Astrocyte of the hippocampus (primary cell): ENCODE data around the gene DDX41.

ENCODE experiments used
- DNase-seq: peaks from one replicate; pipeline ENCODE4 v3.0.0; 2011; ENCODE audit warnings: low read depth, low spot score

The DDX41 gene

GRCh38 chr5:177483994-177484901 lies 32.5 kb downstream of the DDX41 start:
- no peak for DNase-seq

DNA sequence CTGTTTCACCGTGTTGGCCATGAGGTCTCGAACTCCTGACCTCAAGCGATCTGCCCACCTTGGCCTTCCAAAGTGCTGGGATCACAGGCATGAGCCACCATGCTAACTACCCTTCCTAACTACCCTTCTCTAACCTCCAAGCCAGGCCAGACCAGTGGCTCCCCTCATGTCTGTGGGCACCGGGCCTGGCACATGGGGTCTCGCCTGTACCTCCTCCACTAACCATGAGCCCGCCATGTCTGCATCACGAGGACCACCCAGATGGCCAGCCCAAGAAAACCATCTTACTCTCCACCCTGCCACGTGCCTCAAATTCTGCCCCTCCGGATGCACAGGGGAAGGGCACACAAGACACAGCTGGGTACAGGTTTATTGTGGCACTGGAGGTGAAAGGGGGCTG lies 33.7 kb downstream of the DDX41 start:
- peak; percentile 7 for DNase-seq

GRCh38 chr5:177482359-177482795 lies 34.4 kb downstream of the DDX41 start:
- no peak for DNase-seq

DNA sequence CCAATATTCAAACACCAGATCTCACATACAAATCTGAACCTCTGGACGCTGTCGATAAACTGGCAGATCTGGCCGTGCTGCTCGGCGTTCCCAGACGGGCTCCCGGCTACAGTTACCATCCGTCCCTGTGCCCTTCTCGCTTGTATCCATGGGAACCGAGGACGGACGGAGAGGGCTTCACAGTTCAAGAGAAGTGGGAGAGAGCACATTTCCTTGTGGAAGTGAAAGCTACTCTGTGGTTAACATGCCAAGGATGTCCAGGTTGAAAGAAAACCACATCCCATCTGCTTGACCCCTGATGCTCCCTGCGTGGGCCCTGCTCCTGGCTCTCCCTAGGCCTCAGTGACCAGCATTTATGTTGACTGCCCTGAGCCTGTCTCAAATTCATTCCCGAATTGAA lies 37.0 kb downstream of the DDX41 start:
- DNase-seq, result peak; percentile 55

DNA sequence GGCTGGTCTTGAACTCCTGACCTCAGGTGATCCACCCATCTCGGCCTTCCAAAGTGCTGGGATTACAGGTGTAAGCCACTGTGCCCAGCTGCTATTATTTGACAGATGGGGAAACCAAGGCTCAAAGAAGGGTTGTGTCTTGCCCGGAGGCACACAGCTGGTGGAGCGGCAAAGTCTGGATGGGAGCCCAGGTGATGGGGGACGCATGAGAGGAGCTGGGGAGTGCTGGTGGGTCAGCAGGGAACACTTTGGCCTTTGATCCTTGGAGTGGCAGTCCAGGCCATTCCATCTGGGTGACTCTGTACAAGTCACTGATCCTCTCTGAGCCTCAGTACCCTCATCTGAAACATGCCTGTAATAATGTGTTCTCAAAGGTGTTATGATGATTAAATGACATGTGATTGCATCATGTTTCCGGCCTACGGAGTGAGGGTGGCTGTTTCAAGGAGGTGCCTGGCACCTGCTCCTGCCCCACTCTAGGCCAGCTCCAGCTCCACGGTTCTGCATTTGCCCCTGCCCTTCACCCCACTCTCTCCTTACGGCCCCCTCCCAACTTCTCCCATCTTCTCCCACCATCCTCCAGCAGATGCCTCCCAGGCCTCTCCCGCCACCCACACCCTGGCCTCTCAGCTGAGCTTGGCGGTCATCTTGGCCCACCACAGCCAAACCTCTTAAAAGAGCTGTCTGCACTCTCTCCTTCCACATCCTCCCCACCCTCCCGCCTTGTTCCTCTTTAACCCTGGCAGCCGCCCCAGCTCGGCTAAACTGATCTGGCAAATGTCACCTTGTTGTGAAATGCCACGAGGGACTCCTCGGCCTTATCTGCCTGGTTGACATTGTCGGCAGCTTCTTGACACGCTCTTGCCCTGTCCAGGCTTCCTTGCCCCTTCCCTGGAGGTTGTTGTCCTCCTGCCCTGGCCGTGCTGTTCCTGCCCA lies 37.8 kb downstream of the DDX41 start:
- peak; percentile 59 for DNase-seq

- DNase-seq, result peak; percentile 53
Observed at GRCh38 chr5:177477701-177478477, 38.9 kb downstream of the DDX41 start.

- DNase-seq, result peak; percentile 81
Observed at GRCh38 chr5:177476531-177477233, 40.1 kb downstream of the DDX41 start.

- peak; percentile 37 for DNase-seq
Observed at GRCh38 chr5:177475563-177476427, 41.0 kb downstream of the DDX41 start.

- DNase-seq, result peak; percentile 32
Observed at GRCh38 chr5:177474846-177475562, 41.8 kb downstream of the DDX41 start.

DNA sequence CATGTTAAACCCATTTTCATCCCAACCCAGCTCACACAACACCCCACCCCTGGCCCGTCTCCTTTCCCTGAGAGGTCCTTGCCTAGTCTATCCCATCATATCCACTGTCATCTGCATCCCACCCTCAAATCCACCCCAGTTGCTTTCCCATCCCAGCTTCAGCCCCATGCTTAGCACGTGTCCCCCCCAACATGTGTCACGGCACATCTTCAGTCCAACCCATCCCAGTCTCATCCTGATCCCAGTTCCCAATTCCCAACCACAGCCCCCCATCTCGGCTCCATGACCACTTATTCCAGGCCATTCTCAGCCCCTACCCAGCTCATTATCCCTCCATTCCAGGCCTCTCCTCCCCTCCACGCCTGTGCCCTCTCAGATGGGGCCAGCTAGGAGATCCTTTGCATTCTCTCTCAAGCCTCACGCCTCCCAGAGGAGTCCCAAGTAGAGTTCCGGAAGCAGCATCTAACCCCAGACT lies 42.7 kb downstream of the DDX41 start:
- no peak for DNase-seq

- DNase-seq, result peak; percentile 88
Observed at GRCh38 chr5:177473443-177474001, 43.2 kb downstream of the DDX41 start, which contains the start of gene DBN1. TSS of gene DBN1 (minus strand) at chr5:177473634. CDS start at chr5:177473521, 113 bp downstream.

DNA sequence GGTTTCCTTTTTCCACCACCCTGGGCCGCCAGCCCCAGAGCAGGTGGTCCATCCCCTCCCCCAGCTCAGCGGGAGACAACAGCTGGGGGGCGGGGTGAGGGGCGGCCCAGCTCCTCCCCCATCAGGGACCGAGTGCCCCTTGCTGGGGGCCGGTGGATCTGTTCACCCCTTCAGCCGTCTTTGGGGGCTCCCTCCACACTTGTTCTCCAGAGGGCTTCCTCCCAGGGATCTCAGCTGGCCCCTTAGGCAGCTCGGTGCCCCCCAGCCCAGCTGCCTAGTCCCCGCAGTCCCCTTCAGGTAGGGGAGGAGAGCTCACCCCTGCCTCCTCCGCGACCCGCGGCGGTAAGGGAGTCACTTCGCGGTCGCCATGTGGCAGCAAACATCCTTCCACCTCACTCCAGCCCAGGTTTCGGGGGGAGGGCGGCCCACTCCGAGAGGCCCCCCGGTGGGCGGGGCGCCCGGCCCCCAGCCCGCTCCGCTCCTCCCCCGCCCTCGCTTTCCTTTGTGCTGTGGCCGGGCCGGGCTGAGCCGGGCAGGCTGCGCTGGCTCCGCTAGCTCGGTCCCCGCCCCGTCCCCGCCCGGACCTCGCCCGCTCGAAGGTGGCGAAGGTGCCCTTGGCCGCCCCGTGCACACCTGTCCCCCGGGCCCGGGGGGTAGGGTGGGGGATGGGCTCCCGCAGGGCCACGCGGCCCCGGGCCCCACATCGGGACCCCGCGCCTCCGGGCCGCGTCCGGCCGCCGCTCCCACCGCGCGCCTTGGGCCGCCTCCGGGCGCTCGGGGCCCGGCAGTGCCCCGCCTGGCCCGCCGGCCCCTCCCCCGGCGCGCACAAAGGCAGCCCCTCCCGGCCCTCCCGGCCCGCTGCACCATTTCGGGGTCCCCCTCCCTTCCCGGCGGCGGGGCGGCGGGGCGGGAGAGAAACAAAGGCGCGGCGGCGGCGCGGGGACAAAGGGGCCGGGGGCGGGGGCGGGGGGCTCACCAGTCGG lies 44.0 kb downstream of the DDX41 start:
- peak; percentile 80 for DNase-seq

- DNase-seq, result peak; percentile 53
Observed at GRCh38 chr5:177471610-177472356, 45.0 kb downstream of the DDX41 start.

DNA sequence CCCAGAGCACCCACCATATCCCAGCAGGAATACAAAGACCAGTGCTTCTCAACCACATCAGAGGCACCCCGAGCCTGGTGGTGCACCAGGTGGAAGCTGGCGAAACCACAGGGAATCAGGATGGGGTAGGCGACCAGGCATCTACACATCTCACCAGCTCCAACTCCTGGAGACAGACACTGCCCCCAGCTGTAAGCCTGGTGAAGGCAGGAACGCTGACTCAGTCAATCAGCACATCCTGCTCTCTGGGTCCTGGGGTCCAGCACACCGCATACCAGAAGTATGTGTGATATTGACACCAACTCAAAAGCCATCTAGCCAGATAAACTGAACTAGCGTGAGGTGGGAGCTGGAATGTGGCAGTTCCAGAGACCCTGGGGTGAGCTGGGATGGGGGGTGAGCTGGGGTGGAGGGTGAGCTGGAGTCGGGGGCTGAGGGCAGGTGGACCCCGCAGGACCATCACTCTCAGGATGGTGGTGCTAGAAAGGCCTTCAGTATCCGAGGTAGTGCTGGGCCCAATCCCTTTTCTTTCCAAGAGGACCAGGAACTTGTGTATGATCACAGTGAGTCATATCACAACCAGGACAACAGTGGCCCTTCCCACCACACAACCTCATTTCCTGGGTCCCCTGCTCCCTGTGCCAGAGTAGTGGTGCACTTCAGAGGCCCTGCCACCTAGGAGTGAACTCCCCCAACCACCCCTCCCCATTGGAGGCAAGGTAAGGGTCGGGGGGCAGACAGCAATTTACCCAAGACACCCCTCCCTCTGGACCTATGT lies 45.8 kb downstream of the DDX41 start:
- peak; percentile 54 for DNase-seq

- no peak for DNase-seq
Observed at GRCh38 chr5:177469750-177470525, 46.8 kb downstream of the DDX41 start.
